ENCODE results near the gene CHRDL2.

DNA sequence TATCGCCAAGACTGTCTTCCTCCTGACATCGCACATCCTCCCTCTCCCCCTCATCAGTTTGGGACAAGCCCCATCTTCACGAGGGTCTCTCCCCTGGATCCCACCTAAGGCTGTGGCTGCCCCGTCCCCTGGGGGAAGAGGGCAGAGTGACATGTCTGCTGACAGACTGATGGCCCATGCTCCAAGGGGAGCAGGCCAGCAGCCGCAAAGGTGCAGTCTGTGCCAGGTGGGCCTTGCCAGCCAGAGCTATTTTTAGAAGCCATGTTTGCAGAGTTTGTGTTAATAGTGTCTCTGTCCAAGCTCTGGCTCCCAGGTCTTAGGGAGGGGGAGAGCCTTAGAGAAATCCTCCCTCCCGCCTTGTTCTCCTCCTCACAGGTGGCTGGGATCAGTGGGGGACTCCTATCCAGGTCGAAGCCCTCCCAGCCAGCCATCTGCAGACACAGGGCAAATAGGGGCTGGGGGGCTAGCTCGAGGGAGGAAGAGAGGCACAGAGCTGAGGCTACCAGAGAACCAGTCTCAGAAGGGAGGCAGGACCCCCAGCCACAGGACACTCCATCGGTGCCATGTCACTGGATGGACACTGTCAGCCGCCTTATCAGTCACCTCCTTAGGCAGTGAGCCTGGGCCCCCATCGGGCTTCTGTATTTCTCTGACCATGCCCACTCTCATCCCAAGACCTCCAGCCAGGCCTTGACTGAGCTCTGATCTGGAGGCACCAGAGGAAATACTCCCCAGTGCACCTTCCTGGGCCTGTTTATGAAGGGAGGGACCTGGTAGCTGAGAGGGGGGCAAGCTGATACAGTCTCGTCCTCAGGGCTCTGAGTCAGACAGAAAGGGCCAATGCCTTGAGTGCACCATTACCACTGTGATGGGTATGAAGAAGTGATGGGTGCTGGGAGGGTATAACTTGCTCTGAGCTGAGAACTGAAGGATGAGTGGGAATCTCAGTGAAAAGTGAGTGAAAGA, 49.3 kb downstream of the CHRDL2 start:
- TF ChIP-seq, protein P1, sequence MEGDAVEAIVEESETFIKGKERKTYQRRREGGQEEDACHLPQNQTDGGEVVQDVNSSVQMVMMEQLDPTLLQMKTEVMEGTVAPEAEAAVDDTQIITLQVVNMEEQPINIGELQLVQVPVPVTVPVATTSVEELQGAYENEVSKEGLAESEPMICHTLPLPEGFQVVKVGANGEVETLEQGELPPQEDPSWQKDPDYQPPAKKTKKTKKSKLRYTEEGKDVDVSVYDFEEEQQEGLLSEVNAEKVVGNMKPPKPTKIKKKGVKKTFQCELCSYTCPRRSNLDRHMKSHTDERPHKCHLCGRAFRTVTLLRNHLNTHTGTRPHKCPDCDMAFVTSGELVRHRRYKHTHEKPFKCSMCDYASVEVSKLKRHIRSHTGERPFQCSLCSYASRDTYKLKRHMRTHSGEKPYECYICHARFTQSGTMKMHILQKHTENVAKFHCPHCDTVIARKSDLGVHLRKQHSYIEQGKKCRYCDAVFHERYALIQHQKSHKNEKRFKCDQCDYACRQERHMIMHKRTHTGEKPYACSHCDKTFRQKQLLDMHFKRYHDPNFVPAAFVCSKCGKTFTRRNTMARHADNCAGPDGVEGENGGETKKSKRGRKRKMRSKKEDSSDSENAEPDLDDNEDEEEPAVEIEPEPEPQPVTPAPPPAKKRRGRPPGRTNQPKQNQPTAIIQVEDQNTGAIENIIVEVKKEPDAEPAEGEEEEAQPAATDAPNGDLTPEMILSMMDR (IDR thresholded peaks at IDR 0.05 in 4 of 5, conservative IDR thresholded peaks at IDR 0.05 in 1 of 5): no peak
- TF ChIP-seq POLR2A (IDR thresholded peaks at IDR 0.05): no peak

All from gastrocnemius medialis (tissue), 4 donors.